ENCODE measurements around the gene NT5DC2. TPM values are rescaled to one million over a fixed set of nuclear protein-coding genes. Genes with fewer than 3 reads are reported as not detected.

The NT5DC2 gene
- total and polyA plus RNA-seq, 2 of the 8 experiments (the other 6 are each of a cell fraction or from before 2014, with no cell fraction given), result 331 to 477 TPM

GRCh38 chr3:52523386-52524257 lies 10.0 kb downstream of the NT5DC2 start:
- H3K14ac ChIP-seq (ENCODE audit: insufficient read length), result no peak overlapping the region
- no peak overlapping the region; the same call in 1 of the 2 replicates for H4K8ac ChIP-seq (ENCODE audit: extremely low read depth, insufficient read depth, low read length)
- ChIA-PET CTCF (ENCODE audit: partially characterized antibody) (interaction anchor here (0.7 kb wide), 1 partner anchor 41 kb away, joined by 3 read pairs; no protein-coding TSS in a partner anchor), POLR2A (ENCODE audit: partially characterized antibody) (interaction anchor here (0.8 to 3.5 kb wide), 5 partner anchors 9 to 33 kb away, joined by 5 to 16 read pairs (median 16); partner anchors contain the start of genes STAB1 and UQCC5)
- no peak for FAIRE-seq
- H3K79me1 ChIP-seq (ENCODE audit: low read depth, low read length), result peaks cover 5% of the 10 kb centered on the region
- H3K36me3 ChIP-seq (ENCODE audit: control insufficient read depth in 2 of 4, insufficient read depth in 4 of 4, low read length in 3 of 4), result peaks cover 24 to 55% (median 35%) of the 10 kb centered on the region in 4 experiments
- H3K4me3 ChIP-seq (ENCODE audit: extremely low read depth in 1 of 4, insufficient read depth in 2 of 4, low read depth in 3 of 4, low read length in 4 of 4), result no peak overlapping the region
- no peak overlapping the region for H2AFZ ChIP-seq (ENCODE audit: low read length)
- H3K4ac ChIP-seq (replicated peaks; ENCODE audit: insufficient read length, low read depth, low read length), result no peak overlapping the region
- H3K4me1 ChIP-seq (replicated peaks in 1 of 4; ENCODE audit: control insufficient read depth in 3 of 4, insufficient read depth in 4 of 4, low read length in 3 of 4), result peaks cover 0 to 3% (median under 1%) of the 10 kb centered on the region in 4 experiments; a peak in 5 of 7 replicates
- H2BK120ac ChIP-seq (replicated peaks; ENCODE audit: low read depth, low read length), result no peak overlapping the region
- TF ChIP-seq TAF1 (IDR thresholded peaks at IDR 0.05; ENCODE audit: low read depth, low read length), result no peak
- TF ChIP-seq RFX5 (IDR thresholded peaks at IDR 0.05; ENCODE audit: borderline replicate concordance, low read depth, low read length), result no peak
- no peak for TF ChIP-seq POLR2A (IDR thresholded peaks at IDR 0.05; ENCODE audit: control extremely low read depth in 1 of 2, low read depth in 2 of 2, low read length in 2 of 2)
- no peak for TF ChIP-seq CHD2 (IDR thresholded peaks at IDR 0.05; ENCODE audit: low read length)
- no peak for TF ChIP-seq EZH2 (IDR thresholded peaks at IDR 0.05; ENCODE audit: low read depth, low read length, severe bottlenecking)
- peaks cover 5 to 31% of the 10 kb centered on the region in 2 experiments for H4K20me1 ChIP-seq (replicated peaks in 1 of 2; ENCODE audit: control insufficient read depth in 1 of 2, insufficient read depth in 2 of 2, low read length in 2 of 2)
- H2AK5ac ChIP-seq (ENCODE audit: low read depth, low read length), result no peak overlapping the region
- no peaks in the 10 kb centered on the region for H3K9me3 ChIP-seq (ENCODE audit: insufficient read depth in 2 of 2, low read depth in 1 of 2, low read length in 1 of 2)
- no peak overlapping the region for H3K4me2 ChIP-seq (ENCODE audit: insufficient read depth in 1 of 2, low read depth in 2 of 2, low read length in 2 of 2)
- no peak overlapping the region; the same call in 1 of the 2 replicates for H3K27ac ChIP-seq (ENCODE audit: low read depth, low read length)
- no peaks in the 10 kb centered on the region; the same call in 1 of the 2 replicates for H3K23me2 ChIP-seq (ENCODE audit: low read depth, low read length)
- H3K18ac ChIP-seq (ENCODE audit: extremely low read depth, low read length), result no peak overlapping the region
- no peaks in the 10 kb centered on the region for H3K79me2 ChIP-seq (ENCODE audit: control insufficient read depth in 1 of 2, insufficient read depth in 2 of 2, low read length in 2 of 2)
- 90% methylated on average over 22 of the region's 26 CpGs; no CpG with 5 or more reads in 1 of the 2 experiments for WGBS, 2 experiments (ENCODE audit: extremely low coverage in 1 of 2, insufficient coverage in 1 of 2, insufficient read length in 1 of 2, insufficient replicate concordance in 2 of 2, low coverage in 1 of 2, low lambda C conversion rate in 2 of 2, missing lambda C conversion rate in 1 of 2)
- no peak overlapping the region for H4K91ac ChIP-seq (replicated peaks; ENCODE audit: insufficient read length, low read length)
- no peaks in the 10 kb centered on the region for H3K27me3 ChIP-seq (replicated peaks in 1 of 4; ENCODE audit: control insufficient read depth in 3 of 4, extremely low read depth in 1 of 4, insufficient read depth in 3 of 4, low read length in 3 of 4)
- H2BK12ac ChIP-seq (ENCODE audit: low read depth, low read length), result no peak overlapping the region
- H2BK15ac ChIP-seq (ENCODE audit: low read length), result no peak overlapping the region
- no peak overlapping the region for H2BK5ac ChIP-seq (ENCODE audit: low read depth, low read length)
- no peak for DNase-seq (ENCODE audit: low read depth in 1 of 2, low spot score in 2 of 2)
- H3K9ac ChIP-seq (replicated peaks in 1 of 4; ENCODE audit: extremely low read depth in 1 of 4, low read depth in 3 of 4, low read length in 3 of 4), result no peak overlapping the region
- no peak overlapping the region for H2BK20ac ChIP-seq (ENCODE audit: low read length)
- no peak overlapping the region for H3K23ac ChIP-seq (ENCODE audit: insufficient read length)
- H3K56ac ChIP-seq (replicated peaks; ENCODE audit: insufficient read length, low read depth, low read length), result no peak overlapping the region
- no peak overlapping the region for H4K5ac ChIP-seq (ENCODE audit: insufficient read length, low read depth, low read length)
